Panc1 (cell line): ENCODE measurements around the gene TSPYL1. TPM values are rescaled to one million over a fixed set of nuclear protein-coding genes. Genes with fewer than 3 reads are reported as not detected.

ENCODE experiments used
- ATAC-seq: fragments of 200-7000 bp; cut with Tn5 transposase; 2 replicates; pipeline ENCODE4 v1.9.1; 2020; ENCODE audit warnings: mild to moderate bottlenecking, moderate library complexity
- BruUV-seq: library from RNA; stranded (reverse); fragments of 400-500 nt; replicated peaks from 2 replicates; lab custom pipeline; 2021; lab: Mats Ljungman, UMichigan
- CTCF ChIA-PET: fragments of 300-600 bp; sonication (Branson Sonifier 250); formaldehyde crosslinking; loops from one replicate; lab custom pipeline; 2022; ENCODE audit warnings: antibody characterized with exemption; lab: Charles Lee
- POLR2A ChIA-PET: fragments of 300-600 bp; sonication (Branson Sonifier 250); formaldehyde crosslinking; loops from one replicate; lab custom pipeline; 2022; ENCODE audit warnings: antibody characterized with exemption; lab: Charles Lee
- DNase-seq: peaks from one replicate; pipeline ENCODE4 v3.0.0-alpha.2; 2010; ENCODE audit warnings: low read depth, low spot score
- H3K27ac ChIP-seq: 2 replicates; pipeline ENCODE4 v1.5.1; 2011; ENCODE audit warnings: mild to moderate bottlenecking, low read length, inconsistent platforms
- H3K27me3 ChIP-seq: fragments of 200-500 bp; sonication (Bioruptor generic); 2 replicates; pipeline ENCODE4 v1.6.0; 2014; ENCODE audit warnings: low read length, inconsistent platforms; ENCODE audit not compliant: control insufficient read depth, insufficient read depth
- H3K36me3 ChIP-seq: fragments of 200-500 bp; sonication (Bioruptor generic); 2 replicates; pipeline ENCODE4 v1.5.1; 2014; ENCODE audit warnings: inconsistent platforms, mild to moderate bottlenecking, low read length, moderate library complexity; ENCODE audit not compliant: control insufficient read depth, insufficient read depth
- H3K4me1 ChIP-seq: 2 replicates; pipeline ENCODE4 v1.5.1; 2011; ENCODE audit warnings: inconsistent platforms, mild to moderate bottlenecking, low read length, moderate library complexity; ENCODE audit not compliant: control insufficient read depth, insufficient read depth
- H3K4me3 ChIP-seq, 2 experiments: 2 replicates each; pipeline ENCODE4 v1.5.1; 2011 to 2012; ENCODE audit warnings: low read depth in 2 of 2, low read length in 2 of 2, mild to moderate bottlenecking in 2 of 2, inconsistent platforms in 1 of 2, moderate library complexity in 1 of 2
- H3K9me3 ChIP-seq: fragments of 200-500 bp; sonication (Bioruptor generic); 2 replicates; pipeline ENCODE4 v1.5.1; 2014; ENCODE audit warnings: low read depth, mild to moderate bottlenecking, inconsistent platforms, low read length, moderate library complexity; ENCODE audit not compliant: control insufficient read depth, insufficient read depth
- POLR2AphosphoS5 ChIP-seq: IDR thresholded peaks from 2 replicates; pipeline ENCODE4 v1.6.1; 2012; ENCODE audit warnings: mild to moderate bottlenecking, low read depth, low read length, moderate library complexity
- REST ChIP-seq, 2 experiments: IDR thresholded peaks; 2 replicates each; pipeline ENCODE4 v1.6.1; 2011 to 2012; ENCODE audit warnings: low read depth in 2 of 2, control low read depth in 1 of 2, low read length in 1 of 2, mild to moderate bottlenecking in 1 of 2, moderate library complexity in 1 of 2; ENCODE audit not compliant: insufficient read depth in 1 of 2
- SIN3A ChIP-seq: IDR thresholded peaks from 2 replicates; pipeline ENCODE4 v1.6.1; 2012; ENCODE audit warnings: low read depth, mild to moderate bottlenecking, low read length, moderate library complexity, borderline replicate concordance; ENCODE audit not compliant: insufficient read depth
- TCF7L2 ChIP-seq: IDR thresholded peaks from 2 replicates; pipeline ENCODE4 v1.6.1; 2011; ENCODE audit warnings: mild to moderate bottlenecking, low read depth, low read length, inconsistent platforms
- in situ Hi-C: cut with HindIII; loops from 2 replicates; pipeline ENCODE4 v1.10.0; 2016; ENCODE audit warnings: low sequenced_read_pairs, low pct_unique_long_range_greater_than_20kb
- intact Hi-C: fragments of 100-400 bp; cut with micrococcal nuclease; formaldehyde crosslinking; loops from one replicate; pipeline ENCODE4 v1.10.0; 2022; ENCODE audit not compliant: unreplicated experiment
- total RNA-seq: library from RNA; stranded (reverse); gene quantifications from one replicate; pipeline ENCODE4 v1.2.1, GENCODE V29; 2021; ENCODE audit not compliant: unreplicated experiment
- TF ChIP-seq, protein P1 (sequence below): fragments of 450-650 bp; IDR thresholded peaks from 2 replicates; pipeline ENCODE4 v1.5.1; 2017; ENCODE audit warnings: mild to moderate bottlenecking

The TSPYL1 gene
- total RNA-seq, 1 experiment from 2014 or later: 103 TPM

GRCh38 chr6:116313101-116313776, 33.5 kb upstream of the TSPYL1 start:
- ATAC-seq: no peak
- ChIA-PET CTCF (no interaction called here), POLR2A (no interaction called here)
- intact Hi-C loops (no loop called here), in situ Hi-C loops (no loop called here)
- TF ChIP-seq POLR2AphosphoS5: no peak
- no peak for TF ChIP-seq TCF7L2
- no peak for TF ChIP-seq SIN3A
- TF ChIP-seq REST (IDR thresholded peaks at IDR 0.05; ENCODE audit: insufficient read depth in 1 of 2, low read depth in 2 of 2, low read length in 1 of 2): no peak
- TF ChIP-seq, protein P1, sequence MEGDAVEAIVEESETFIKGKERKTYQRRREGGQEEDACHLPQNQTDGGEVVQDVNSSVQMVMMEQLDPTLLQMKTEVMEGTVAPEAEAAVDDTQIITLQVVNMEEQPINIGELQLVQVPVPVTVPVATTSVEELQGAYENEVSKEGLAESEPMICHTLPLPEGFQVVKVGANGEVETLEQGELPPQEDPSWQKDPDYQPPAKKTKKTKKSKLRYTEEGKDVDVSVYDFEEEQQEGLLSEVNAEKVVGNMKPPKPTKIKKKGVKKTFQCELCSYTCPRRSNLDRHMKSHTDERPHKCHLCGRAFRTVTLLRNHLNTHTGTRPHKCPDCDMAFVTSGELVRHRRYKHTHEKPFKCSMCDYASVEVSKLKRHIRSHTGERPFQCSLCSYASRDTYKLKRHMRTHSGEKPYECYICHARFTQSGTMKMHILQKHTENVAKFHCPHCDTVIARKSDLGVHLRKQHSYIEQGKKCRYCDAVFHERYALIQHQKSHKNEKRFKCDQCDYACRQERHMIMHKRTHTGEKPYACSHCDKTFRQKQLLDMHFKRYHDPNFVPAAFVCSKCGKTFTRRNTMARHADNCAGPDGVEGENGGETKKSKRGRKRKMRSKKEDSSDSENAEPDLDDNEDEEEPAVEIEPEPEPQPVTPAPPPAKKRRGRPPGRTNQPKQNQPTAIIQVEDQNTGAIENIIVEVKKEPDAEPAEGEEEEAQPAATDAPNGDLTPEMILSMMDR: no peak
- Histone ChIP-seq H3K4me3 (no peak overlapping the region), H3K9me3 (no peaks in the 10 kb centered on the region), H3K36me3 (no peaks in the 10 kb centered on the region), H3K4me1 (no peaks in the 10 kb centered on the region), H3K27ac (no peak overlapping the region), H3K27me3 (no peaks in the 10 kb centered on the region)
- BruUV-seq: no TSS peak
- no peak for DNase-seq

GRCh38 chr6:116309657-116310056, 29.9 kb upstream of the TSPYL1 start:
- Histone ChIP-seq H3K27me3 (no peaks in the 10 kb centered on the region; the same call in 1 of the 2 replicates), H3K27ac (no peak overlapping the region), H3K9me3 (no peaks in the 10 kb centered on the region), H3K4me3 (no peak overlapping the region), H3K36me3 (no peaks in the 10 kb centered on the region), H3K4me1 (no peaks in the 10 kb centered on the region)
- TF ChIP-seq SIN3A (no peak), TCF7L2 (no peak), REST (IDR thresholded peaks at IDR 0.05; ENCODE audit: insufficient read depth in 1 of 2, low read depth in 2 of 2, low read length in 1 of 2) (no peak), POLR2AphosphoS5 (no peak)
- TF ChIP-seq, protein P1: no peak
- CTCF ChIA-PET: no interaction called here
- in situ Hi-C loops: no loop called here
- DNase-seq (no peak), ATAC-seq (no peak)
- BruUV-seq: no TSS peak
- intact Hi-C loops: no loop called here
- POLR2A ChIA-PET: no interaction called here
